Stimulated activated memory B cell treated with anti-CD40 and anti-IgM and Interleukin-4, amounts not matched to agents 10 μg/mL and 1 μg/mL and 100 μg/mL, for 72 hours (primary cell): ENCODE results near the gene RGS3.
"Not testable (repeated sequence)": the region's sequence is repeated elsewhere in the genome, so short reads cannot be mapped to it uniquely, and the experiment has no call there.

ENCODE experiments used
- ATAC-seq: fragments of 150-1000 bp; cut with Tn5 transposase; 2 replicates; pipeline ENCODE4 v1.10.0; 2021
- H3K27ac Mint-ChIP-seq: one replicate; pipeline ENCODE4 v1.8.0; 2022; ENCODE audit warnings: mild to moderate bottlenecking, mixed read lengths
- H3K27me3 Mint-ChIP-seq: one replicate; pipeline ENCODE4 v1.8.0; 2022; ENCODE audit warnings: mixed read lengths
- H3K36me3 Mint-ChIP-seq: one replicate; pipeline ENCODE4 v1.8.0; 2022; ENCODE audit warnings: mixed read lengths
- H3K4me1 Mint-ChIP-seq: one replicate; pipeline ENCODE4 v1.8.0; 2022; ENCODE audit warnings: mixed read lengths
- H3K4me3 Mint-ChIP-seq: one replicate; pipeline ENCODE4 v1.8.0; 2022; ENCODE audit warnings: mild to moderate bottlenecking, moderate library complexity, mixed read lengths
- H3K9me3 Mint-ChIP-seq: one replicate; pipeline ENCODE4 v1.8.0; 2022; ENCODE audit warnings: mixed read lengths

RGS3 gene

GRCh38 chr9:113476511-113476916, 13.0 kb downstream of the RGS3 start:
- peaks cover 41% of the 10 kb centered on the region for H3K27me3 Mint-ChIP-seq

GRCh38 chr9:113477058-113477457, 13.5 kb downstream of the RGS3 start:
- H3K4me3 Mint-ChIP-seq: no peak overlapping the region
- no peaks in the 10 kb centered on the region for H3K4me1 Mint-ChIP-seq
- ATAC-seq: no peak
- H3K9me3 Mint-ChIP-seq: no peaks in the 10 kb centered on the region
- H3K27me3 Mint-ChIP-seq: peaks cover 41% of the 10 kb centered on the region
- H3K27ac Mint-ChIP-seq: no peak overlapping the region
- no peaks in the 10 kb centered on the region for H3K36me3 Mint-ChIP-seq

More at GRCh38 chr9:113476511-113476916, 13.0 kb downstream of the RGS3 start:
- Mint-ChIP-seq H3K4me3 (no peak overlapping the region), H3K36me3 (no peaks in the 10 kb centered on the region), H3K9me3 (no peaks in the 10 kb centered on the region), H3K4me1 (no peaks in the 10 kb centered on the region), H3K27ac (no peak overlapping the region)
- ATAC-seq: no peak

GRCh38 chr9:113477661-113478060, 14.1 kb downstream of the RGS3 start:
- H3K27ac Mint-ChIP-seq: peak overlapping the region; percentile 54
- H3K36me3 Mint-ChIP-seq: no peaks in the 10 kb centered on the region
- H3K9me3 Mint-ChIP-seq: no peaks in the 10 kb centered on the region
- peaks cover 41% of the 10 kb centered on the region for H3K27me3 Mint-ChIP-seq
- ATAC-seq: no peak
- no peak overlapping the region for H3K4me3 Mint-ChIP-seq
- no peaks in the 10 kb centered on the region for H3K4me1 Mint-ChIP-seq

GRCh38 chr9:113479174-113479621, 15.7 kb downstream of the RGS3 start:
- Mint-ChIP-seq H3K27ac (no peak overlapping the region), H3K4me1 (no peaks in the 10 kb centered on the region), H3K36me3 (no peaks in the 10 kb centered on the region), H3K27me3 (peaks cover 41% of the 10 kb centered on the region), H3K4me3 (no peak overlapping the region), H3K9me3 (no peaks in the 10 kb centered on the region)
- ATAC-seq: no peak

- Mint-ChIP-seq H3K36me3 (no peaks in the 10 kb centered on the region), H3K4me3 (no peak overlapping the region), H3K27ac (no peak overlapping the region)
Observed at GRCh38 chr9:113480612-113481011, 17.1 kb downstream of the RGS3 start.

GRCh38 chr9:113481176-113481787, 17.8 kb downstream of the RGS3 start:
- no peaks in the 10 kb centered on the region for H3K9me3 Mint-ChIP-seq
- H3K27ac Mint-ChIP-seq: no peak overlapping the region
- H3K27me3 Mint-ChIP-seq: peaks cover 37% of the 10 kb centered on the region
- ATAC-seq: no peak
- H3K36me3 Mint-ChIP-seq: no peaks in the 10 kb centered on the region
- H3K4me1 Mint-ChIP-seq: no peaks in the 10 kb centered on the region
- H3K4me3 Mint-ChIP-seq: no peak overlapping the region

More at GRCh38 chr9:113480612-113481011, 17.1 kb downstream of the RGS3 start:
- ATAC-seq: no peak
- Mint-ChIP-seq H3K4me1 (no peaks in the 10 kb centered on the region), H3K9me3 (no peaks in the 10 kb centered on the region), H3K27me3 (peaks cover 41% of the 10 kb centered on the region)

- Mint-ChIP-seq H3K36me3 (no peaks in the 10 kb centered on the region), H3K9me3 (no peaks in the 10 kb centered on the region), H3K27ac (no peak overlapping the region), H3K27me3 (peaks cover 27% of the 10 kb centered on the region), H3K4me1 (no peaks in the 10 kb centered on the region), H3K4me3 (no peak overlapping the region)
- no peak for ATAC-seq
Observed at GRCh38 chr9:113482341-113482740, 18.8 kb downstream of the RGS3 start.

GRCh38 chr9:113482991-113483675, 19.6 kb downstream of the RGS3 start:
- no peaks in the 10 kb centered on the region for H3K9me3 Mint-ChIP-seq
- ATAC-seq: no peak
- H3K4me3 Mint-ChIP-seq: no peak overlapping the region
- H3K36me3 Mint-ChIP-seq: no peaks in the 10 kb centered on the region
- no peaks in the 10 kb centered on the region for H3K4me1 Mint-ChIP-seq
- peaks cover 22% of the 10 kb centered on the region for H3K27me3 Mint-ChIP-seq
- H3K27ac Mint-ChIP-seq: no peak overlapping the region

GRCh38 chr9:113483676-113484257, 20.2 kb downstream of the RGS3 start:
- H3K4me3 Mint-ChIP-seq: no peak overlapping the region
- no peaks in the 10 kb centered on the region for H3K4me1 Mint-ChIP-seq
- no peak overlapping the region for H3K27ac Mint-ChIP-seq
- H3K9me3 Mint-ChIP-seq: no peaks in the 10 kb centered on the region
- peaks cover 15% of the 10 kb centered on the region for H3K27me3 Mint-ChIP-seq
- no peak for ATAC-seq
- H3K36me3 Mint-ChIP-seq: no peaks in the 10 kb centered on the region

GRCh38 chr9:113484258-113484730, 20.8 kb downstream of the RGS3 start:
- no peak overlapping the region for H3K4me3 Mint-ChIP-seq
- no peaks in the 10 kb centered on the region for H3K9me3 Mint-ChIP-seq
- H3K27ac Mint-ChIP-seq: no peak overlapping the region
- peaks cover 10% of the 10 kb centered on the region for H3K27me3 Mint-ChIP-seq
- H3K36me3 Mint-ChIP-seq: no peaks in the 10 kb centered on the region
- H3K4me1 Mint-ChIP-seq: no peaks in the 10 kb centered on the region
- peak; percentile 10 for ATAC-seq

- Mint-ChIP-seq H3K9me3 (no peaks in the 10 kb centered on the region), H3K4me3 (no peak overlapping the region), H3K27me3 (peaks cover 6% of the 10 kb centered on the region), H3K27ac (no peak overlapping the region), H3K4me1 (no peaks in the 10 kb centered on the region), H3K36me3 (no peaks in the 10 kb centered on the region)
- ATAC-seq: no peak
Observed at GRCh38 chr9:113485761-113486115, 22.2 kb downstream of the RGS3 start.

GRCh38 chr9:113486327-113486726, 22.8 kb downstream of the RGS3 start:
- ATAC-seq: no peak
- no peaks in the 10 kb centered on the region for H3K36me3 Mint-ChIP-seq

GRCh38 chr9:113488071-113488470, 24.5 kb downstream of the RGS3 start:
- Mint-ChIP-seq H3K27ac (no peak overlapping the region), H3K9me3 (no peaks in the 10 kb centered on the region), H3K27me3 (no peaks in the 10 kb centered on the region), H3K4me3 (no peak overlapping the region), H3K4me1 (peaks cover 3% of the 10 kb centered on the region), H3K36me3 (no peaks in the 10 kb centered on the region)
- ATAC-seq: peak; percentile 28

More at GRCh38 chr9:113486327-113486726, 22.8 kb downstream of the RGS3 start:
- Mint-ChIP-seq H3K4me3 (no peak overlapping the region), H3K9me3 (no peaks in the 10 kb centered on the region), H3K27ac (no peak overlapping the region), H3K27me3 (peaks cover under 1% of the 10 kb centered on the region), H3K4me1 (no peaks in the 10 kb centered on the region)

- no peak overlapping the region for H3K4me3 Mint-ChIP-seq
- no peak for ATAC-seq
- no peak overlapping the region for H3K27ac Mint-ChIP-seq
- no peaks in the 10 kb centered on the region for H3K9me3 Mint-ChIP-seq
- H3K36me3 Mint-ChIP-seq: no peaks in the 10 kb centered on the region
- peaks cover 6% of the 10 kb centered on the region for H3K4me1 Mint-ChIP-seq
- no peaks in the 10 kb centered on the region for H3K27me3 Mint-ChIP-seq
Observed at GRCh38 chr9:113488490-113488889, 25.0 kb downstream of the RGS3 start.

GRCh38 chr9:113491147-113491546, 27.6 kb downstream of the RGS3 start:
- H3K4me1 Mint-ChIP-seq, ATAC-seq, H3K27ac Mint-ChIP-seq, H3K36me3 Mint-ChIP-seq, H3K9me3 Mint-ChIP-seq, H3K4me3 Mint-ChIP-seq, H3K27me3 Mint-ChIP-seq: not testable (repeated sequence)
